Measurements from ENCODE around the gene PBLD.

GRCh38 chr10:68334672-68335467 lies 2.1 kb upstream of the PBLD start:
- no peak for TF ChIP-seq CTCF (IDR thresholded peaks at IDR 0.05)
- no peak for TF ChIP-seq POLR2A (IDR thresholded peaks at IDR 0.05)
